HG03025 (cell line): Measurements from ENCODE around the gene DCC.

Experiments used
- ATAC-seq: cut with Tn5 transposase; IDR thresholded peaks from one replicate; pipeline ENCODE4 v1.9.1; 2021; ENCODE audit warnings: mild to moderate bottlenecking, moderate library complexity; ENCODE audit not compliant: unreplicated experiment, low FRiP score

Gene DCC

DNA sequence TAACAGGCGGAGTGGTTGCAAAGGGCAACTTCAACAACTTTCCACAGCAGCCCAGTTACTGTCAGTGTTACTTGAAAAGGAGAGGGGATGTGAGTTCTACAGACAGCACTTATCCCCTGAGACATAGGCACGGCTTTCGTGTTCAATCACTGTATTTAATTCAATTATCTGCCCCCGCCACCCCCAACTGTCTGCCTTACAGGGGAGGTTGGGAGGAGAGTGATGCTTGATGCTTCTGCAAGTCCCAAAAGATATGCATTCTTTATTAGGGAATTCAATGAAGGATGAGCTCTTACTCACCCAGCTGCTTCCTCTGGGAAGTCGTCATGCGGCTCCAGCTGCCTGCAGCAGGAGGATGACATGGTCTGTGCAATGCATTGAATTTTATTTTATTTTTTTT, 639.9 kb downstream of the DCC start:
- no peak for ATAC-seq

DNA sequence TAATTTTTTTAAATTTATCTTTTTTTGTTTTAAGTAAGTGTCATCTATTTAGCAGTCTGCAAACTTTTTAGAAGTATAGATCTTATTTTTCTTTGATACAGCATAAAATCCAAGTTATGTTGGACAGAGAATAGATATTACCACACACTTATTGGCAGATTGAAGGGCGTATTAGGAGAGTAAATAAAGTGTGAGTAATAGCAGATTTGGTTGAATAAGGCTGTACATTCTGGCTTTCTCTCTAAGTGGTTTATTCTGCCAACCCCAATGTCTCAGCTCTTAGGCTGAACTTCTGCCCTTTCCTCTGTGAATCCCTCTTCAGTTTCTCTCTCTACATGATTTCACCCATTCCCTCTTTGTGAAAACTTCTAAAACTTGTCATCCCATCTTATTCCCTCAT, 651.2 kb downstream of the DCC start:
- no peak for ATAC-seq

- ATAC-seq, result no peak
Measured at GRCh38 chr18:52992041-52992440, 652.0 kb downstream of the DCC start.

DNA sequence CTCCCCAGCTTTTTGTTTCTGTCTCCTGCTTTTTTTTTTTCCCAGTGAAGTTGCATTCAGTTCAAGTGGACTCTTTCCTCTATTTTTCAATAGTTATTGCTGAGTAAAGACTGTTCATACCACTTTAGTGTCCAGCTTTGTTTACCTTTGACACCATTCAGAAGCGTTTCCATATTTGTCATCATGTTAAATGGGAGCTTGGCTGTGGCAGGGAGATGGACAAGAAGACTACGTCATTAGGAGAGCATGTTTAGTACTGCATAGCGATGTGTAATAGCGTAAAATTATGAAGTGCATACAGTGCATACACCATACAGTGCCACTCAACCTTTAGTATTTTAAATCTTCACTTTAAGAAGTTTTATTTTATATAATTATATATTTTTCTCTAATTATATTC, 655.9 kb downstream of the DCC start:
- ATAC-seq, result no peak

- no peak for ATAC-seq
Measured at GRCh38 chr18:52999633-53000032, 659.6 kb downstream of the DCC start.

DNA sequence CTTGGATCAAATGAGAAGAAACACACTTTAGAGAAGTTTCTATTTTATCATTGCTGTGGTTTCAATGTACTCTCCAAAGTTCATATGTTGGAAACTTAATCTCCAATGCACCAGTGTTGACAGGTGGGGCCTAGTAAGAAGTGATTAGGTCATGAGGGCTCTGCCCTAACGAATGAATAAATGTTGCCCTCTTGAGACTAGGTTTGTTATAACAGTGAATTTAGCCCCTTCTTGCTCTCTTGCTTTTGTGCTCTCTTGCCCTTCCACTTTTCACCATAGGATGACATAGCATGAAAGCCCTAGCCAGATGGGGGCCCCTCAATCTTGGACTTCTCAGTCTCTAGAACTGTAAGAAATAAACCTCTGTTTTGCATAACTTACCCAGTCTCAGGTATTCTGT, 664.8 kb downstream of the DCC start:
- no peak for ATAC-seq

- ATAC-seq, result no peak
Measured at GRCh38 chr18:53018791-53019190, 678.8 kb downstream of the DCC start.

DNA sequence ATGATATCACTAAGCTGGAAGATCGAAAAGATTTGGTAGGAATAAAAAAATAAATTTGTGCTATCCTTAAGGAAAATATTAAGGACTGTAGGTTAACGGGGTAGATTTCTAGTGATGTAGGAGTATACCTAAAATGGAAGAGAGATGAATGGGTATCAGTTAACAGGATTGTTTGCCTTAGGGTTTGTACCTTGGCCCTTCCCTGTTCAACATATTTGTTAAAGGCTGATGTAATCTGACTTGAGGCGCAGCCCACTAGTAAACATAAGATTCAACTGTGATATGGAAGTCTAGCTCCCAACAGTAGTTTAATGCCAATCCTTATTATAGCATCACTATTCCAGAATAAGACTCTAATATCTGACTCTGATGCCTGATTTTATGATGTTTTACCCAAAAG, 685.2 kb downstream of the DCC start:
- ATAC-seq, result no peak

- ATAC-seq, result no peak
Measured at GRCh38 chr18:53028565-53028964, 688.6 kb downstream of the DCC start.

- no peak for ATAC-seq
Measured at GRCh38 chr18:53033128-53033527, 693.1 kb downstream of the DCC start.

- ATAC-seq, result no peak
Measured at GRCh38 chr18:53038608-53039007, 698.6 kb downstream of the DCC start.

- ATAC-seq, result no peak
Measured at GRCh38 chr18:53040286-53040685, 700.3 kb downstream of the DCC start.

- no peak for ATAC-seq
Measured at GRCh38 chr18:53056064-53056463, 716.1 kb downstream of the DCC start.

DNA sequence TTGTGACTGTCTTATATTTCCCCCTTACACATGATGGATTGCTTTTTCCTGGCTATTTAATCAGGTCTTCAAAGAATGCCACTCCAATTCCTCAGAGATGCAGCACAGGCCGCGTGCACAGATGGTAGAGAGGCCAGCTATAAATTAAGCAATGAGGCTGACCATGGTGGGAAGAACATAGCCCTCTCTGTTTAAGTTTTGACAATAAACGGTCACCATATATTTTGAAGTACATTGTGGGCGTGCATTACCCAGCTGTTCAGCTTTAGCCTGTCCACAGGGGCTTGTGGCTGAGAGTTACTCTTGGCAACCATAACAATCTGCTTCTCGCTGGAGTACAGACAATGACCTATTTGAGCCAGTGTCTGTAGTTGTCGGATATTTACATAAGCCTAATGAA, 730.8 kb downstream of the DCC start:
- ATAC-seq, result no peak

GRCh38 chr18:53080687-53081086, 740.7 kb downstream of the DCC start:
- ATAC-seq, result no peak

DNA sequence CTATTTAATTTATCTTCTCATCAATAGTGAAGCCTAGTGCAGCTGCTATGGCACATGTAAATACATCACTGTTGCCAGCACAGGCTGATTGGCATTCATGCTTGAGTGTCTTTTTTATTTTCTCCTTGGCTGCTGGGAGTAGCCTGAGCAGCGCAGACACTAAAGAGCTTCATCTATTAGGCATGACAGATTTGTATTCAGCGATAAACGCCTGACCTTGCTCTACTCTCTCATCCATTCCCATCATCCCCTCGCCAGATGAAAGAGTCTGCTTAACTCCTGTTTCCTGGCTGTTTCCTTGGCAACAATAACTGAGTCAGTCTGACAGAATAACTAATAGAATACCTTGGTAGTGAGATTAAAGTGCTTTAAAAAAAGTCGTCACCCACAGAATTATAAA, 753.6 kb downstream of the DCC start:
- no peak for ATAC-seq

DNA sequence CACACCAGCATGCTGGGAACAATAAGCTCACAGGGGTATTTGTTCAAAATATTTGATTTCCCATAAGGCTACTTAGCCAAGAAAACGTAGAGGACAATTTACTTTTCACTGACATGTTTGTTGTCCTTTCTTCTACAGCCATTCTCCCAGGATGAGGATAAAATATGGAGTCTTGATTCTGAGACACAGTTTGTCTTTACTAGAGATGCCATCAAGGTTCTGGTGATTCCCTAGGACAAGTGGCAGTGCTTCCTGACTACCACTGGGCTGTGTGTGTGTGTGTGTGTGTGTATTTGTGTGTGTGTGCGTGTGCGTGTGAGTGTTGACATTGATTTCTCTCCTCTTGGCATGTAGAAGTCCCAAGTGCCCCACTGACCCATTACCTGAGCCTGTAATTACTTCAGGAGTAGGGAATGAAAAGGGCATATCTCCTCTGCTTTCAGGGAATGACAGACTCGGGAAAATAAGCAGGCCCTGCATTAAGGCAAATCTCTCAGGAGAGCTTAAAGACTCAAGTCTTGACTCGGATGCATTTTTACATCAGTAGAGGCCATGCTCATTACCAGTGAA, 761.6 kb downstream of the DCC start:
- no peak for ATAC-seq

GRCh38 chr18:53114441-53114840, 774.4 kb downstream of the DCC start:
- no peak for ATAC-seq

GRCh38 chr18:53115876-53116585, 776.0 kb downstream of the DCC start:
- ATAC-seq, result no peak

DNA sequence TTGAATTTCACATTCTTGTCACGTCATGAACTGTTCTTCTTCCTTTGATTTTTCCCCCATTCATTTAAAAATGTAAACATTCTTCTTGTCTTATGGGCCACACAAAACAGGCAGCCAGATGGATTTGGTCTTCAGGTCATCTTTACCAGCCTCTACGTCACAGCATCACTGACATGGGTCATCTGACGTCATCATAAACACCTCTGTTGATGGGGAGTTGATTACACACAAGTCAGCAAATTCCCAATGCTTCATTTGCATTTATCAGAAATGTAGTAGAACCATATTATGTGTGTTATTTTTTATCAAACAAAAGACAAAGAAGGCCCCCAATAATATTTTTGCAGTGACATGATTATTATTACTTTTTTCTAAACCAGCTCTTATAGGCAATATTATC, 777.9 kb downstream of the DCC start:
- no peak for ATAC-seq

DNA sequence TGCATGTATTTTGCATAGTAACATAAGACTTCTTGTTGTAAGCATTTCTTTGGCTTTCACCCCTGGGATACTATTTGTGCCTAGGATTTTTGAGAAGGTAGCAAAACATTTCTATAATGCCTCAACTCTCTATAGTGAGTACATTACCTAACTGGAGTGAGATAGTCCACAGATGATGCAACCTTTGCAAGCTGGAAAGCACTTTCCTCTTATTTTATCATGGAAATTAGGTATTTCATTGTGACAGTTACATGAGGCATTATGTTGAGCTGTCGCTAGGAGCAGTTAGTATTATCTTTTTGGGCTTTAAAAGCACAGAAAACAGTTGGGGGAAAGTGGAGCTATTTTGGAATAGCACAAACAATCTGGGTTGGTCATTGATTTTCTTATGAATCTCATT, 786.2 kb downstream of the DCC start:
- ATAC-seq, result no peak

DNA sequence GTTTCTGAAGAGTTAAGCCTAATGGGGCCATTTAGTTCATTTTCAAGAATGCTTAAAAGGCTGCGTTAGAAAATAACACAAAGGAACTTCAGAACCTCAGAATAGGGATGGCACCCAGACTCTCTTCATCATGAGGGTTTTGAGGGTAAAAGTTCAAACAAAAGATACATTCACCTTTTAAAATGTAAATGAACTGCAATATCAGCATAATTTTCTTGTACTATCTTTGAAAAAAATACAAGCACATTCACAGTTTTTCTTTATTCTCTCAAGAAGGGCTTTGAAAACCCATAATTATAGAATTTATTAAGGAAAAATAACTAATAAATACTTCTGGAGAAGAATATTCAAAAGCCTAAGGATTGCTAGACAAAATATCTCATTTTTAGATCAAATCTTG, 791.0 kb downstream of the DCC start:
- no peak for ATAC-seq

GRCh38 chr18:53134711-53135110, 794.7 kb downstream of the DCC start:
- ATAC-seq, result no peak
